ENCODE measurements around the gene KDM6A.
A peak's percentile ranks its signal among the peaks of the same experiment; 100 is the strongest.
"Not testable (repeated sequence)": the region's sequence is repeated elsewhere in the genome, so short reads cannot be mapped to it uniquely, and the experiment has no call there.

Gene KDM6A

DNA sequence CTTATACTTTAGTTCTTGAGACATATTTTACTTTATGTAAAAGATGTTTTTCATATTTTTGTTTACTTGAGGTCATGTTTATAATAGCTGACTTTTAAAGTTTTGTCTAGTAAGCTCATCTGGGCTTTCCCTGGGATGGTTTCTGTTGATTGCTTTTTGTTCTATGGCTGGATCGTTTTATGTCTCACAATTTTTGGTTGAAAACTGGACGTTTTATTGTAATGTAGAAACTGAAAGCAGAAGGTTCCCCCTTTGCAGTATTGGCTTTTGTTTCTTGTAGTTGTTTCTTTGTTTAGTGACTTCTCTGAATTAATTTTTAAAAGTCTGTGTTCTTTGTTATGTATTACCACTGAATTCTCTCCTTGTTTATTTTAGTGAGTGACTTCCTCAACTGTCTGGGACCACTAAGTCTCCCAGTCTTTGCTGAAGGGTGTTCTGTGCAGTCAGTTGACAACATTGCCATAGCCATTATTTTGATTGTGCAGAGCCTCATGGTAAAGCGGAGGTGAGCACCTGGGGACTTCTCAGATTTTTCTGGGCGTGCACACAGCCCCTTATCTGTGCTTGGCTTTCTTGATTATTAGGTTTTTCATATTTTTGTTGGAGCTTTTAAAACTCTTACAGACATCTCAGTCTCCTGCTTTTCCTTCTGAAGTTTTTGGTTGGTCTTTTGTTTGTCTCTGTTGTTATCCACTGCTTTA lies 31.0 kb downstream of the KDM6A start:
- Mint-ChIP-seq H3K36me3 (ENCODE audit: low read depth) (peaks cover 14% of the 10 kb centered on the region), H3K4me3 (peak overlapping the region; percentile 48), H3K4me1 (ENCODE audit: low read depth) (peaks cover 45% of the 10 kb centered on the region), H3K27me3 (ENCODE audit: low read depth) (no peaks in the 10 kb centered on the region), H3K9me3 (peaks cover 13% of the 10 kb centered on the region), H3K27ac (peak overlapping the region; percentile 10)

DNA sequence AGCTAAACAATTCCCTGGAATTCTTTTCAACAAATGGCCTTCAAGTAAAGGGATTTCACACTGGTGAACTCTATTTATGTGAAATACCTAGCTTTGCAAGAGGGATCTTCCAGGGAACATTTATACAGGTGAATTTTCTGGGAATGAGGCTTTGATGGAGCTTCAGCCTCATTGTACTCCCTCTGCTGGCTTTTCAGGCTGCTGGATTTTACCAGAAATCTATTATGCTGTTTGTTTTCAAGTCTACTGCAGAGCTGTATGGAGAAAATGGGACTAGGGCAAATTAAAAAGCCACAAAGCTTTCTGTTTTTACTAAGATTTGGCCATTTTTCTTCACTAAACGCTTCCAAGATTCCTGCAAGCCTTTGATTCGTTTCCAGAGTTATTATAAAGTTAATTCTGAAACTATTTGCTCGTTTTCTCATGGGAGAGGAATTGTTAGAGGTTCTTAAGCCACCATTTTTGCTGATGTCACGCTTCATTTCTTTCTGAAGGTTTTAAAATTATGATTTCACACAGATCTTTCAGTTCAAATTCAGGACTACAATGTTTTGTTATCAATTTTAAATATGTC lies 31.6 kb downstream of the KDM6A start:
- Mint-ChIP-seq H3K4me1 (ENCODE audit: low read depth) (peaks cover 40% of the 10 kb centered on the region), H3K27ac (peak overlapping the region; percentile 10), H3K36me3 (ENCODE audit: low read depth) (peaks cover 15% of the 10 kb centered on the region)

DNA sequence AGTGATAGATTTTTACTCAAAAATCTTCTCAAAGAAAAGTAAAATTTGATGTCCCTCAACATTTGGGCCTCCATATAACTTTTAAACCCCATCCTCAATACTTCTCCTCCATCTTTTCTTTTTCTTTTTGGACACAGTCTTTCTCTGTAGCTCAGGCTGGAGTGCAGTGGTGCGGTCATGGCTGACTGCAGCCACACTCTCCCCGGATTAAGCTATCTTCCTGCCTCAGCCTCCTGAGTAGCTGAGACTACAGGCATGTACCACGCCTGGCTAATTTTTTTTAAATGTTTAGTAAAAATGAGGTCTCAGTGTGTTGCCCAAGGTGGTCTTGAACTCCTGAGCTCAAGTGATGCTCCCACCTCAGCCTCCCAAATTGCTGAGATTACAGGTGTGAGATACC lies 33.1 kb downstream of the KDM6A start:
- Mint-ChIP-seq H3K4me3 (no peak overlapping the region), H3K36me3 (ENCODE audit: low read depth) (peaks cover 12% of the 10 kb centered on the region), H3K27ac (no peak overlapping the region), H3K27me3 (ENCODE audit: low read depth) (no peaks in the 10 kb centered on the region), H3K9me3 (peaks cover 10% of the 10 kb centered on the region), H3K4me1 (ENCODE audit: low read depth) (peaks cover 35% of the 10 kb centered on the region)

More for the DNA sequence above, 31.6 kb downstream of the KDM6A start:
- peaks cover 13% of the 10 kb centered on the region for H3K9me3 Mint-ChIP-seq
- H3K27me3 Mint-ChIP-seq (ENCODE audit: low read depth), result no peaks in the 10 kb centered on the region
- H3K4me3 Mint-ChIP-seq, result no peak overlapping the region

DNA sequence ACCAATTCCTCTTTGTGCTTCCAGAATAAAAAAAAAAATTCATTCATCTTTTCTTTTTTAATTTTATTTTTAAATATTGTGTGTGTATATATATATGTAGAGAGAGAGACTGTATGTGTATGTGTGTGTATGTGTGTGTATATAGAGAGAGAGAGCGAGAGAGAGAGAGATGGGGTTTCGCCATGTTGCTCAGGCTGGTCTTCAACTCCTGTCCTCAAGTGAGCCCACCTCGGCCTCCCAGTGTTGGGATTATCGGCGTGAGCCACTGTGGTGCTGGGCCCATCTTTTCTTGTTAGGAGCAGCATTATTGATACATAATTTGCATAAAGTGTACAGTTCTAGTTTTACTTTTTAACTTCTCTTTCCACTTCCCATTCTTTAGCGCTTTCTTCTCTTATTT lies 33.6 kb downstream of the KDM6A start:
- H3K27me3 Mint-ChIP-seq (ENCODE audit: low read depth), result no peaks in the 10 kb centered on the region
- H3K4me1 Mint-ChIP-seq (ENCODE audit: low read depth), result peaks cover 35% of the 10 kb centered on the region
- H3K36me3 Mint-ChIP-seq (ENCODE audit: low read depth), result peaks cover 12% of the 10 kb centered on the region
- H3K4me3 Mint-ChIP-seq, result no peak overlapping the region
- H3K9me3 Mint-ChIP-seq, result peaks cover 10% of the 10 kb centered on the region
- H3K27ac Mint-ChIP-seq, result no peak overlapping the region

DNA sequence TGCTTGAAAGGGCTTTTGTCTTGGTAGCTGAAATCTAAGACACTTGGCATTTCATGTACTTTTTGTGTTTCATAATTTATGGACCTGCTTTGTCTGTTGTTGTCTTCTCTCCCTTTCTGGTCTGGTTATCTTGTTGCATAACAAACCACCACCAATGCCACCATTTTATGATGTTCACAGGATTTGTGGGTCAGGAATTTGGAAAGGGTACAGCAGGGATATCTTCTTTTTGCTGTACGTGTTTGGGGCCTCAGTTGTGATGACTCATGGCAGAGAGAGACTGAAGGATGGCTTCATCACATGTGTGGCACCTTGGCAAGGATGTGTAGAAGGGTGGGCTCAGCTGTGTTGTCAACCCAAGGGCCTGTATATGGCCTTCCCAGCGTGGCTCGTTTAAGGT lies 35.2 kb downstream of the KDM6A start:
- Mint-ChIP-seq H3K36me3 (ENCODE audit: low read depth) (peaks cover 11% of the 10 kb centered on the region), H3K9me3 (peaks cover 7% of the 10 kb centered on the region), H3K4me3 (no peak overlapping the region), H3K27me3 (ENCODE audit: low read depth) (no peaks in the 10 kb centered on the region), H3K27ac (no peak overlapping the region), H3K4me1 (ENCODE audit: low read depth) (peaks cover 34% of the 10 kb centered on the region)

DNA sequence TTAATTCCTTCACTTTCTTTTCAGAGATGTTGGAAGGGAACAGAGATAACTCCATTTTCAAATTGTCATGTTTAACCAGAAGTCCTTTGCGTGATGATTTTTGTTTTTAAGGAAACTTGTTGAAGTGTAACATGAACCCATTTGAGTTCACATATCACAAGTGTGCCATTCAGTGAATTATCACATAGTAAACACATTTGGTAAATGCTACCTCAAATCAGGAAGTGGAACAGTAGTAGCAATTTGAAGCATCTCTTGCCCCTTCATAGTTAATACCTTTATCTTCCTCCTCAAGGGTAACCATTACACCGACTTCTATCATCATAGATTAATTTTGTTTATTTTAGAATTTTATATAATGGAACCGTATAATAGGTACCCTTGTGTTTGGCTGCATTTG lies 35.8 kb downstream of the KDM6A start:
- peaks cover 30% of the 10 kb centered on the region for H3K4me1 Mint-ChIP-seq (ENCODE audit: low read depth)
- no peak overlapping the region for H3K4me3 Mint-ChIP-seq
- H3K27ac Mint-ChIP-seq, result no peak overlapping the region
- H3K27me3 Mint-ChIP-seq (ENCODE audit: low read depth), result no peaks in the 10 kb centered on the region
- peaks cover under 1% of the 10 kb centered on the region for H3K9me3 Mint-ChIP-seq
- peaks cover 8% of the 10 kb centered on the region for H3K36me3 Mint-ChIP-seq (ENCODE audit: low read depth)

DNA sequence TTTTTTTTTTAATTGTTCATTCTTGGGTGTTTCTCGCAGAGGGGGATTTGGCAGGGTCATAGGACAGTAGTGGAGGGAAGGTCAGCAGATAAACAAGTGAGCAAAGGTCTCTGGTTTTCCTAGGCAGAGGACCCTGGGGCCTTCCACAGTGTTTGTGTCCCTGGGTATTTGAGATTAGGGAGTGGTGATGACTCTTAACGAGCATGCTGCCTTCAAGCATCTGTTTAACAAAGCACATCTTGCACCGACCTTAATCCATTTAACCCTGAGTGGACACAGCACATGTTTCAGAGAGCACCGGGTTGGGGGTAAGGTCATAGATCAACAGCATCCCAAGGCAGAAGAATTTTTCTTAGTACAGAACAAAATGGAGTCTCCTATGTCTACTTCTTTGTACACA lies 37.5 kb downstream of the KDM6A start:
- H3K4me3 Mint-ChIP-seq; H3K36me3 Mint-ChIP-seq (ENCODE audit: low read depth): not testable (repeated sequence)
- peaks cover 22% of the 10 kb centered on the region for H3K4me1 Mint-ChIP-seq (ENCODE audit: low read depth)

DNA sequence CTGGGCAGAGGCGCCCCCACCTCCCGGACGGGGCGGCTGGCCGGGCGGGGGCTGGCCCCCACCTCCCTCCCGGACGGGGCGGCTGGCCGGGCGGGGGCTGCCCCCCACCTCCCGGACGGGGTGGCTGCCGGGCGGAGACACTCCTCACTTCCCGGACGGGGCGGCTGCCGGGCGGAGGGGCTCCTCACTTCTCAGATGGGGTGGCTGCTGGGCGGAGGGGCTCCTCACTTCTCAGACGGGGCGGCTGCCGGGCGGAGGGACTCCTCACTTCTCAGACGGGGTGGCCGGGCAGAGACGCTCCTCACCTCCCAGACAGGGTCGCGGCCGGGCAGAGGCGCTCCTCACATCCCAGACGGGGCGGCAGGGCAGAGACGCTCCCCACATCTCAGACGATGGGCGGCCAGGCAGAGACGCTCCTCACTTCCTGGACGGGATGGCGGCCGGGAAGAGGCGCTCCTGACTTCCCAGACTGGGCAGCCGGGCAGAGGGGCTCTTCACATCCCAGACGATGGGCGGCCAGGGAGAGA lies 38.1 kb downstream of the KDM6A start:
- not testable (repeated sequence) for H3K36me3 Mint-ChIP-seq (ENCODE audit: low read depth); H3K9me3 Mint-ChIP-seq; H3K27me3 Mint-ChIP-seq (ENCODE audit: low read depth); H3K27ac Mint-ChIP-seq; H3K4me3 Mint-ChIP-seq
- peaks cover 24% of the 10 kb centered on the region for H3K4me1 Mint-ChIP-seq (ENCODE audit: low read depth)

More for the DNA sequence above, 37.5 kb downstream of the KDM6A start:
- not testable (repeated sequence) for H3K9me3 Mint-ChIP-seq; H3K27me3 Mint-ChIP-seq (ENCODE audit: low read depth); H3K27ac Mint-ChIP-seq

DNA sequence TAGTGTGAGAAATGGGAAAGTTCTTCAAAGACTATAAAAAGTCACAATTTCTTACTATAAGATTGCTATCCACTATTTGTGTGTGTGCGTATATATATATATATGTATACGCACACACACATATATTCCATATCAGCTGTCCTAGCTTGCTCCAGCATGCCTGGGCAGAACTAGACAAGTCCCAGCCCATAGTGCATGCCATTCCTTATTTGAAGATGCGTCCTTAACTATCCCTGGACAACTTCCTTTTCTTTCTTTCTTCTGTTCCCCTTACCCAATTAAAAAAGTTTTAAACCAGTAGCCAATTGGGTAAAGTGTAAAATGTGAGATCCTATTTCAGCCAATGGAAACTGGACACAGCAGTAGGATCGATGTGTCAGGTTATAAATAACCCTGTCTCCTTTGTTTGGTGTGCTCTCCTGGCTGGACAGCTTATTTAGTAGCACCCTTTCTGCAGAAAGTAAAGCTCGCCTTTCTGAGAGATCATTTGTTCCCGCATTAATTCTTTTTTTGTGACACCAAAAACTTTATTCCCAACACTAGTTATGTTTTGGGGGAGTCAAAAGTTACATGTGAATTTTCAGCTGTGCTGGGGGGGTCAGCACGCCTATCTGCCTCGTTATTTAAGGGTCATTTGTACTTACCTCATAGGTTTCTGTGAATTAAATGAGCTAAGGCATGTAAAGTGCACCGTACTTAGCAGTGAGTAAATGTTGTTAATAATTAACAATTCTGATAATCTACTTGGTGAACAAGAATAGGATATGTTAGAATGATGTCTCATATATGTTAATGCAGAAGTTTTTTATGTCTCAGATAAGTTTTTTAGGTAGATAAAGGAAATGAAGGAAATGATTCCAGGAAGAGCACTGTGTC lies 40.9 kb downstream of the KDM6A start:
- Mint-ChIP-seq H3K9me3 (no peaks in the 10 kb centered on the region), H3K4me3 (no peak overlapping the region), H3K27ac (no peak overlapping the region), H3K27me3 (ENCODE audit: low read depth) (no peaks in the 10 kb centered on the region), H3K36me3 (ENCODE audit: low read depth) (peaks cover 5% of the 10 kb centered on the region), H3K4me1 (ENCODE audit: low read depth) (peaks cover 14% of the 10 kb centered on the region)

DNA sequence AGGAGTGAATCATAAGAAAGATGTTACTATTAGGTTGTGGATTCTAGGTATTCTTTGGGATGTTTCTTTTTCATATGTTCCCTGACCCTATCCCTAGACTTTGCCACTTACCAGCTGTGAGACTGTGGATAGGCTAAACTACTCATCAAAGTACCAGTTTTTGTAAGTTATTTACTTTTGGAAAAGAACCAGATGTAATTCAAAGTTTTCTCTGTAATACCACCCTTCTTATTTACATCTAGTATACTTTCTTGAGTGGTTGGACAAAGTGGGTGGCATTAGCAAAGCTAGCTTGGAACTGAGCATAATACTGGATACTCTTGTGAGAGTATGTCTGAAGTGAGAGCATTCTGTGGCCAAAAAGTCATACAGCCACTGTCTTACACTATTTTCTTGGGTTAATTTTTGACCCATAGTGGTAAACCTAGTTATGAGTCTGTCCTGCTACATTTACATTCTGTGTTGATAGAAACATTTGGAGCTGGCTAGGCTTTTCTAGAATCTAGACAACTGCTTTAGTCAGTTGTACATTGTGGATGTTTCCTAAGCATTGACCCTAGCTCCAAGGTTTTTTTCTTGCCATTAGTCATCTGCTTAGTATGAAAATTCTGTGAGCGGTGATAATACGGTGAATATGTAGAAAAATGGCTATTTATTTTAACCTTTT lies 41.7 kb downstream of the KDM6A start:
- H3K4me3 Mint-ChIP-seq, result no peak overlapping the region
- H3K9me3 Mint-ChIP-seq, result no peaks in the 10 kb centered on the region
- H3K36me3 Mint-ChIP-seq (ENCODE audit: low read depth), result peaks cover 3% of the 10 kb centered on the region
- H3K27ac Mint-ChIP-seq, result no peak overlapping the region
- peaks cover 16% of the 10 kb centered on the region for H3K4me1 Mint-ChIP-seq (ENCODE audit: low read depth)
- H3K27me3 Mint-ChIP-seq (ENCODE audit: low read depth), result no peaks in the 10 kb centered on the region

DNA sequence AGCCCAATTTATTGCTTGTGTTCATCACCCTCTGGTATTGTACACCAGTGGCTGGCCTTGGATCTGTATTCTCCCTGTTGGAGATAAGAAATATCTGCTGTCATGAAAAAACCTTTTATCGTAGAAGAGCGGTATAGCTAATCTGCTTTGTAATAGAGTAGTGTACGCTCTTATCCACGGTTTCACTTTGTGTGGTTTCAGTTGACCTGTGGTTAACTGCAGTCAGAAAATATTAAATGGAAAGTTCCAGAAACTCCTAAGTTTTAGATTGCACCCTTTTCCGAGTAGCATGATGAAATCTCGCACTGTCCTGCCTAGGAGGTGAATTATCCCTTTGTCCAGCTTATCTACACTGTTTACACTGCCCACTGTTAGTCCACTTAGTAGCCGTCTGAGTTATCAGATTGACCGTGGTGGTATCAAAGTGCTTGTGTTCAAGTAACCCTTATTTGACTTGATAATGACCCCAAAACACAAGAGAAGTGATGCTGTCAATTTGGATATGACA lies 42.4 kb downstream of the KDM6A start:
- peaks cover 16% of the 10 kb centered on the region for H3K4me1 Mint-ChIP-seq (ENCODE audit: low read depth)
- H3K27me3 Mint-ChIP-seq (ENCODE audit: low read depth), result no peaks in the 10 kb centered on the region
- peaks cover 3% of the 10 kb centered on the region for H3K36me3 Mint-ChIP-seq (ENCODE audit: low read depth)
- no peak overlapping the region for H3K27ac Mint-ChIP-seq
- H3K4me3 Mint-ChIP-seq, result no peak overlapping the region
- no peaks in the 10 kb centered on the region for H3K9me3 Mint-ChIP-seq

DNA sequence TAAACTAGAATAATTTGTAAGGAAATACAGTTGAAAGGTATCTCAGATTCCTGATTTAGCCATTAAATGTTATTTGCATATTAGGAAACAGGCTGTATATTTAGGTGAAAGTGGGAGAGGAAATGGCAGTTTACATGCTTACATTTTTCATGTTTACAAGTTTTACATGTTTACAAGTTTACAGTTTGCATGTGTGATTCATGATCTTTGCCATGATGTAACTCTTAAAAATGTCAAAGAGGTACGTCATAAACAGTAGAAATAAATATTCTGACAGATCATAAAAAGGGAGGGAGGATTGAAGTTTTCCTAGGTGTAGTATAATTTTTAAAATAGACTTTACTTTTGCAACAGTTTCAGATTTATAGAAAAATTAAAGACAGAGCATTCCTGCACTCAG lies 45.7 kb downstream of the KDM6A start:
- no peak overlapping the region for H3K27ac Mint-ChIP-seq
- no peaks in the 10 kb centered on the region for H3K36me3 Mint-ChIP-seq (ENCODE audit: low read depth)
- H3K4me1 Mint-ChIP-seq (ENCODE audit: low read depth), result peaks cover 22% of the 10 kb centered on the region
- no peak overlapping the region for H3K4me3 Mint-ChIP-seq
- H3K27me3 Mint-ChIP-seq (ENCODE audit: low read depth), result no peaks in the 10 kb centered on the region
- no peaks in the 10 kb centered on the region for H3K9me3 Mint-ChIP-seq

DNA sequence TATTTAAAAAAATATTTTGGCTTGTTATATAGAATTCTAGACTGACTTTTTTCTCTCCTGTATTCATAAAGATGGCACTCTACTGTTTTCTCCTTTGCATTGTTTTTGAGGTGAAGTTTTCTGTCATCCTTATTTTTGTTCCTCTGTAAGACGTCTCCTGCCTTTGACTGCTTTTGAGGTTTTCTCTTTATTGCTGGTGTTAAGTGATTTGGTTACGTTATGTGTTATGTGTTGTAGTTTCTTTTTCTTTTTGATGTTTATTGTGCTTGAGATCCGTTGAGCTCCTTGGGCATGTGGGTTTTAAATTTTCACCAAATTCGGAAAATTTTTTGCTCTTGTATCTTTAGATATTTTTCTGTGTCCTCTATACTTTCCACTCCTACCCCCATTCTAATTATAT lies 50.0 kb downstream of the KDM6A start:
- Mint-ChIP-seq H3K4me3 (peak overlapping the region; percentile 6), H3K27ac (peak overlapping the region; percentile 41), H3K9me3 (no peaks in the 10 kb centered on the region), H3K4me1 (ENCODE audit: low read depth) (peaks cover 16% of the 10 kb centered on the region), H3K36me3 (ENCODE audit: low read depth) (no peaks in the 10 kb centered on the region), H3K27me3 (ENCODE audit: low read depth) (no peaks in the 10 kb centered on the region)

DNA sequence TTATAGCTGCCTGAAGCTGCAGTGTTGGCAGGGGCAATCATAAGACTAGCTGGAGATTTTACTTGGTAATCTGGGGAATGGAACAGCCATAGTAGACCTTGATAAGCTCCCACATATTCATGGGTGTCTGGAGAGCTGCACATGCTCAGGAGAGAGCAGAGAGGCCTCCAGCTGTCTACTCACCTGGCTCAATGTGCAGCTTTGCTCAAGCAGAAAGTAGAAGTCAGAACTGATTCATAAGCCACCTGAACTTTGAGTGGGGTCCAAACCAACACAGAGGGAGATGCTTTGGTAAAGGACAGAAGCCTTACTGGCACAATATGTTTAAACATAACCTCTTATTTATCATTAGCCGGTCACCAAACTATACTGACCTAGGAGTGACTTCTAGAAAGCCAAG lies 54.4 kb downstream of the KDM6A start:
- Mint-ChIP-seq H3K36me3 (ENCODE audit: low read depth) (no peaks in the 10 kb centered on the region), H3K27me3 (ENCODE audit: low read depth) (no peaks in the 10 kb centered on the region), H3K4me3 (no peak overlapping the region), H3K9me3 (peaks cover 4% of the 10 kb centered on the region), H3K4me1 (ENCODE audit: low read depth) (peaks cover 14% of the 10 kb centered on the region), H3K27ac (no peak overlapping the region)

All from T-helper 1 cell treated with Interleukin-12 subunit alpha and Interleukin-12 subunit beta and Interleukin-4 antibody, amounts not matched to agents 30 μg/mL and 1 μg/mL, for 36 hours (primary cell).